NCI-H1417 treated with DMSO at 0.1 percent for 48 hours (cell line): Measurements from ENCODE around the gene C5orf58.

Experiments used
- DNase-seq: peaks from one replicate; lab custom pipeline; 2025; lab: John Stamatoyannopoulos, UW

C5orf58 gene

DNA sequence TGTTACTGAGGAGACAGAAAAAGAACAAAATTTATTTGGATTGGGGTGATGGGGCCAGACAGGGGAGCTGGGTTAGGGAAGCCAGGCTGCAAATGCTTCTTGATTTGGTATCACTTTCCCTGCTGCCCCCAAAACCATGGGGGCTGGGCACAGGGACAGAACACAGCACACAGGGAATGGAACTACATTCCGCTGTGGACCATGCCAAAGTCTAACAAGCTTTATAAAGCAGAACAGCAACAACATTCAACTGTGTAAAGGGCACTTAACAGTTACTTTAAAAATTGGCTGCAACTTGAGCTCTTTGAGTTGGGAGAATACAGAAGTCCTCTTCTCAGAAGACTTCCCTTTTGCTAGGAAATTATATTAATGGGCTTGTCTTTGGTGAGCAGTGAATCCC is 23.8 kb downstream of the C5orf58 start:
- DNase-seq: no peak

DNA sequence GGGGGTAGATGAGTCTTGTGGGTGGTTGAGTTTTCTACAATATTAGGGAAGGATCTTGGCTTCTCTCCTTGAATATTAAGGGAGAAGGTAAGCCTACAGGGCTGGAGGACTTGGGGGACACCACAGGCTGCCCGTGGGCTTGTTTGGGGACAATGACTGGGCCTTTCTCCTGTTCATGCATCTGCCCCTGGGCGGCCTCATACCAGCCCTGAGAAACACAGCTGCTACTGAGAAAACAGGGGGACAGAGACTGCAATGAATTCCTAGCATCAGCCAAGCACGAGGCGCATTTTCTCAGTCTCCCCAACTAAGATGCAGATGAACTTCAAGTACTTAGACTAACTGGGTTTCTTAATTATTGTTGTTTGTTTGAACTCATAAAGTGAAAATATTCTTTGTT is 24.6 kb downstream of the C5orf58 start:
- no peak for DNase-seq

DNA sequence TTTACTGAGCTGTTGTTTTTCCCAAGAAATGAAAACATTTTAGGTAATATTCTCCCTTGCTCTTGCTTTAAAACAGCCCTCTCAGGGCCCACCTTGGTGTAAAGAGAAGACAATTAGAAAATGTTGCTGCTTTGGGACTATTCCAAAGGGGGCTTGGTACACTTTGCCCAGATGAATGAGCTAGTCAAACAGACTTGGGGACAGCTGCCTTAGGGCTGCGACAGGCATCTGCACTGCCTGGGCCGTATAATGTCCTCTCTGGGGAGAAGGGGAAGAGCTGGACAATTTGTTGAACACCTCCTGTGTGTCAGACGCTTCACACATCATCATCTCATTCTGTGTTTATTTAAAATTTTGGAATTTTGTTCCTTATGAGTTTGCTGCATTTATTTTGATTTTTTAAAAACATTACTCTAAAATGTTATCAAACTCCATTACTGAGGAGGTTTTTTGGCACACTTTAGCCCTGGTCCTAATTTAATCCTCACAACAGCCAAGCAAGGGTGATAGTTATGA is 28.8 kb downstream of the C5orf58 start:
- DNase-seq: no peak

DNA sequence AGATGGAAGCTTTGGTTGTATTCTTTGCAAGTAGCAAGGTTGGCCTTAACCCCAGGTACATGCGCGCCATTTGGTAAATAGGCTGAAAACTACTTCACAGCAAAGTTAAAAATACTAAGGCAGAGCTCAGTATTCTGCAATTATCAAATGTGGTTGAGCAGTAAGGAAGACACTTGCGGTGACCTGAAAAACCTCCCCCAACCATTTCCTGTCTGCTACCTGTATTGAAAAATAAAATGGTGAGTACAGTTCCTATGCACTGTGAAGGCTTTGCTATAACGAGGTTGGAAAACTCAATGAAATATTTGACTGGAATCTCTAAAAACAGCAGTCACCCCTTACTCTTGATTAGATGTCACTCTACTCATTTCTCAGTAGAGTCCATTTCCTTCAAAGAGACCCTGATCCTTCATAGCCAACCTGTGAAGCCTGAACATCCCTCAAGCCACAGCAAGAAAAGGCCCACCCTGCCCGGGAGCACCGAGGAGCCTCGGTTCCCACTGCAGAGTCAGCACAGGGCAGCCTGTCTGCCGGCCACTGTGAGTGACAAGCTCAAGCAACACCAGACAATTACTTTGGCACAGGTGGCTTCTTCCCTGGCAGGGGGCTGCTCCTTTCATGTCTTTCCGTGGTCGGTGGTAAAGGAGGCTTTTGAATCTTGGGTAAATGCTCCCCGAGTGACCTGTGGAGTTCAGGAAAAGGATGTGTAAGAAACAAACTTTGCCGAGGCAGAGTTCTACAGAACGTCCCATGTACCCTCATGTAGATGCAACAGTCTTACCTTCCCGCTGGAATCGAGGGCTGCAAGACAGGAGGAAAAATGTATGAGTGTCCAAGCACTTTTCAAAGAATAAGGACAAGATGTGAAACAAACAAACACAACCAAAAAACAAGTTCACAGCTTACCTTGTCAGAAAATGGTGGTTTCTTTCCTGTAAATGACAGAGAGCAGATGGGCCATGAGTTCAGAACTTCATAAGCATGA is 29.6 kb downstream of the C5orf58 start:
- DNase-seq: no peak

DNA sequence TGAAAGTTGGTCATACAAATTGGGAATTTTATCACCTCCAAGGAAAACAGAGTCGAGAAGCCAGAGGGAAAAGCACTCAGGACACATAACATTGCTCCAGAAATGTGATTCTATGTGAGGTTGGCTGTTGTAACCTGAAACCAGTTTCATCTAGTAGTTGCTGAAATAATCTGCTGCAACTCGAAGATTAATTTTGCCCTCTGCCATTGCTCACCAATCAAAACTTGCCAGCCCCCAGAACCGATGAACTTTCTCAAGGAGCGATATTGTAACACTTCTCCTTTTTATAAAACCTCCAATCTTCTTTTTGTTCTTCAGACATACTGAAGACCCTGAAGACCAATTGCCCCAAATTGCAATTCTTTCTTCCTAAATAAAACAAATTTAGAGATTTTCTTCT is 31.1 kb downstream of the C5orf58 start:
- DNase-seq: no peak

DNA sequence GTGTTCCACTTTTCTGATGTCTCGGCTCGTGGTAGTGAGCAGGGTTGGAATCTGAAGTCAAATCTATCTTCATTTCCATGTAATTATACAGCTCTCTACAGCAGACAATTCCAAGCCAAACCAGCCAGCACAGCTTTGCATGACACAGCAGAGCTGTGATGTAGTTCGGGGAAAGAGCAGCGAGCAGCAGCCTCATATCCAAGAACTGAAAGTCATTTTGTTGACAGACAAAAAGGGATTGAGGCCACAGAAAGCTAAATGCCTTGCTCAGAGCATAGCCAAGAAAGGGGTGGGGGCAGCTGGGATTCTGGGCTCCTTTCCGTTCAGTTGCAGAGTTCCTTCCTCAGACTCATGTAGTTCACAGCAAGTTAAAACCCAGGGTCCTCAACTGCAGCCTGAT is 32.7 kb downstream of the C5orf58 start:
- no peak for DNase-seq

DNA sequence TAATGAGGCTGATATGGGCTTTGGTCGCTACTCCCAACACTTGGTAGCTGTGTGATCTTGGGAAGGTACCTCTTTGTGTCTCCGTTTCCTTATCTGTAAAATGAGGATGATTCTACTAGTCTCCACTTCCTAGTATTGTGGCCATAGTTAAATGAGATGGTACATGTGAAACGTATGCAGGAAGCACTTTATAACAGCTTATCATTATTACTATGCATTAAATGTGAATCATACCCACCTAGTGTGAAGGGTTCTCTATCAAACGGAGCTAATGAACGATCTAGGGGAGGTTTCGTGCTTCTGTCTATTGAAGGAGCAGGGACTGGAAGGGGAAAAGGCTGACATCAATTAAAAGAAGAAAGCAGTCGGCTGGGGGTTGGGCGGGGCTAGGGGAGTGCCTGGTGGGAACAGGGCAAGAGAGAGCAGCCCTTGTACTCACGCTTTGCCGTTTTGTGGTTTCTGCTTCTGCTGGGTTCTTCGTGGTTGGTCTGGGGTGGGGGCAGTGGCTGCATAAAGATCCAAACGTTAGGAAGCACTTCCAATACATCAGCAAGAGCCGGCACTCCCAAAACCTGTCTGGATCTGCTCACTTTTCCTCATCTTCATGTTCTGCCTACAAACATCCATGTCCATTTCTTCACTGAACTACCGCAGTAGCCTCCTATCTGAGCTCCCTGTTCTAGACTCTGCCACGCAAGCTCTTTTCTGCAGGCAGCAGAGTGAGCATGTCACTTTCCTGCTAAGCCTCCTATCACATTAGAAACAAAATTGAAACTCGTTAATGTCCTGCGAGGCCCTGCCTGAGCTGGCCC is 34.0 kb downstream of the C5orf58 start:
- DNase-seq: no peak

DNA sequence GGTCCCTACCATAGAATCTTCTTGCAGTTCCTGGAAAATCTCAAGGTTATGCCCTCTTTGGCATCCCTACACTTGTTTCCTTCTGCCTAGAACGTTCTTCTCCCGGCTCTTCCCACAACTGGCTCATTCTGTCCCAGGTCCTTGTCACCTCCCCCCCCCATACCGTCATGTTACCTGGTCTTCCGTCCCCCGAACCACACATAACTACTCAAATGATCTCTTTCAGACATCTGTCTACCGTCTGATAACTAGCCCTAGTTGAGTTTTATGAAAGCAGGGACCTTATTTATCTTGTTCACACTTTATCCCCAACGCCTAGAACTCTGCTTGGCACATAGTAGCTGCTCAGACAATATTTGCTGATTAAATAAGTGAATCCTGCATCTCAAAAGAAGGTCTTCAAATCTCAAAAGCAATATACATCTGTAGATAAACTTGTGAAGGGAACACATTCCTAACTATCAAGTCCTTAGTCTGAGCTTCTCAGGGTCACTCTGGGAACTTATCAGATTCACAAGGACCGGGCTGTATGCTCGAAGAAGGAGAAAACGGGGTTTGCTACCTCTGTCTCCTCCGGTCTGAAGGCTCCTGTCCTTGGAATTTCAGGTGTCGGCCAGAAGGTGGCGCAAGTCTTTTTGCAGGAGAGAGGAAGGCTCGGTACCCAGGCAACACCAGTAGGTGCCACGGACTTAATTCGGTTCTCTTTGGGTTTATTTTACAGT is 34.8 kb downstream of the C5orf58 start:
- DNase-seq: no peak

DNA sequence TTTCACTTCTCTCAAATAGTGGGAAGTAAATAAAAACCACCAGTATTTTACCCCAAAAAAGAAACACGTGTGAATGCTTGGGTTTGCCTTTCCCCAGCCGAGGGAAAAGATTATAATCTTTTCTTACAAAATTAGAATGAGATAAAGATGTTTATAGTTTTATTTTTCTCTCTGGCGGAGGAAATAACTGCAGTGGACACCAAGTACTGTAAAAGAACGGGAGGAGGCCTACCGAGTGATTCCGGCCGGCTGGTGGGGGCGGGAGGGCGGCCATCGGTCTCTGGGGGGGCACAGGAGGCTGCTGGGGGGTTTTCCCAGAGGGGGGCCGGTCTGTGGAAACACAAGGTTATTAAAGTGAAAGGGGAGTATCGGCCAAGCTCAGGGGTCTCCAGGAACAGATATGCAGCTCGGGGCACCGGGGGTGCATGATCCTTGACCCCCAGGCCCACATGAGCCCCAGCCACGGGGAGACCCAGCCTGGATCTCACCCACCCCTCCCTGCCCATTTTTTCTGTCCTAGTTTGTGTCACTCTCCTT is 35.4 kb downstream of the C5orf58 start:
- DNase-seq: no peak

DNA sequence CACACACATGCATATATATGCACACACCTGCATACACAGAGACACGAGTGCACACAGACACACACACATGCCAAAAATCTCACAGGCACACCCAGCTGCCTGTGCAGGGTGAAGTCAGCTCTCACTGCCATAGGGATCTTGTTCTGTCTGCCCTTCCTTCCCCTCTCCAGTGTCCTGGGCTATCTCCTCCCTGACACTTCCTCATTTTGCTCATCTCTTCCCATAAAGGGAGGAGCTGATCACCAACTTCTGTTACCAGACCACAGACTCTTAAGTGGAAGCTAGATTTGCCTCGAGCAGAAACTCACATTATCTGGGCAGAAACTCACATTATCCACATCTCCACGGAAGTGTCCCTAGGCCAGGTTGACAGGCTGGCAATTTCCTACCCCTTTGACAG is 36.1 kb downstream of the C5orf58 start:
- no peak for DNase-seq

DNA sequence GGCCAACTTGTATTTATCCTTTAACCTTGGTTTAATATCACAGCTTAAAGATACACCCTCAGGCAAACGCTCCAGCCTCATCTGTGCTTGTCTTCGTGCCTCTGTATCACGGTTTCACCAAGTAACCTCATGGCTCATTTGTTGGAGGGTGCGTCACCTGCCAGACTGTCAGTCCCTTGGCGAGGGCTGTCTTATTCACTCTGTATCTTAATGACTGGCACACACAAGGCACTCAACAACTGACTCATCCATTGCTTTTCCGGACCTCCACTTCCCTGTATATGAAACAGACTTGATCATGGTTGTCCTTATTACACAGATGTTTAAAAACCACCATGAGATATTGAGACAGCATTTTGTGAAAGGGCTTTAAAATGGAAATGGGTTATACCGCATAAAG is 36.8 kb downstream of the C5orf58 start:
- no peak for DNase-seq

DNA sequence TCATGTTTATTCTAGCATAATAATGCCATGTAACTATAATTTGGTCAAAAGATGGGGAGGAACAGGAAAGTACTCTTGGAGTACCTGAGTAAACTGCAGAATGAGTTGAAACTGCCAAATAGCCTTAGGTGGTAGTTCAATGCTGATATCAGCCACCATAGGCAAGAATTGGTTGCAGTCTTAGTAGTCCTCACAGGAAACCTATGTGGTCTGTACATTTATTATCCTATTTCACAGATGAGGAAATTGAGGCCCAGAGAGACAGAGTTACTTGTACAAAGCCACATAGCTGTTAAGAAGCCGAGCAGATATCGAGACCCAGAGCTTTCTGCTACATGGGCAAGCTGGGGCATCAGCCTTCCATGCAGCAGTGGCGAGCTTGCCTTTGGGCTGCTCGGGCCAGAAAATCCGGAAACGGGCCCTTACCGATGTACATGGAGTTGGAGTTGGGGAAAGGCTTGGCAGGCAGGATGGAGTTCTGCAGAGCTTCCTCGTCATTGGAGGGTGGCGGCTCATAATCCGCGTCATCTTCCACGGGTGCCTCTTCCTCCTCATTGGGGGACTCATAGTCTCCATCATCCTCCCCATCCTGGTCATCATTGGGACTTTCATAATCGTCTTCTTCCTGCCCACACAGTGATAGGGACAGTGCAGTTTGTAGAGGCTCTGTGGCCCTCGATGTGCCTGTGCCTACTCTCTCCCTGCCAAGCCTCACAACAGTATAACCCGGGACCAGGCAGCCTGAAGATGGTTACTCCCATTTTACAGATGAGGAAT is 37.7 kb downstream of the C5orf58 start:
- DNase-seq: no peak

DNA sequence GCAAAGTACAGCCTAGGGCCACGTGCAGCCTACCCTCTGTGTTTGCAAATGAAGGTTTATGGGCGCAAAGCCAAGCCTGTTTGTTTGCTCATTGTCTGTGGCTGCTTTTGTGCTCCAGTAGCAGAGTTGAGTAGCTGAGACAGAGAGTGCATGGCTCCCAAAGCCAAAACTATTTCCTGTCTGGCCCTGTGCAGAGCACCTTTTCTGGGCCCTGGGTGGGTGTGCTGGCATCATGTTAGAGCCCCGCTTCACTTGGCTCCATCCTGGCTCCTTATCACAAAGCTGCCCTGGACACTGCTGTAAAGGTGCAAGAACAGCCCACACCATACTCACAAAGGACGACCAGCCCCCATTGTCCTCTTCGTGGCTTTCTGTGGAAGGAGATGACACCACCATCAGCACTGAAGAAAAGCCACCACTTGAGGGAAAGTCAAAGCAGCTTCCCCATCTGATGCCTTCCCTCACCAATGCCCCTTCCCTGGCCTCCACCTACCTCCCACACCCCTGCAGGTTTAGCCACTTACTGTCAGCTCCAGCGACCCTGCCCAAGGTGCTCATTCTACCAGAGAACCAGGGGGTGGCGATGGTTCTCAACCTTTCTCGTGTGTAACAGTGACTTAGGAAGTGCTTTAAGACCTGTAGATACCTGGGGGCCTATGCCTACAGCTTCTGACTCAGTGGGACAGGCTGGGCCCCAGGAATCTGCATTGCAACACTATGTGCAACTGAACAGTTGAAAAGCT is 41.4 kb downstream of the C5orf58 start:
- no peak for DNase-seq

DNA sequence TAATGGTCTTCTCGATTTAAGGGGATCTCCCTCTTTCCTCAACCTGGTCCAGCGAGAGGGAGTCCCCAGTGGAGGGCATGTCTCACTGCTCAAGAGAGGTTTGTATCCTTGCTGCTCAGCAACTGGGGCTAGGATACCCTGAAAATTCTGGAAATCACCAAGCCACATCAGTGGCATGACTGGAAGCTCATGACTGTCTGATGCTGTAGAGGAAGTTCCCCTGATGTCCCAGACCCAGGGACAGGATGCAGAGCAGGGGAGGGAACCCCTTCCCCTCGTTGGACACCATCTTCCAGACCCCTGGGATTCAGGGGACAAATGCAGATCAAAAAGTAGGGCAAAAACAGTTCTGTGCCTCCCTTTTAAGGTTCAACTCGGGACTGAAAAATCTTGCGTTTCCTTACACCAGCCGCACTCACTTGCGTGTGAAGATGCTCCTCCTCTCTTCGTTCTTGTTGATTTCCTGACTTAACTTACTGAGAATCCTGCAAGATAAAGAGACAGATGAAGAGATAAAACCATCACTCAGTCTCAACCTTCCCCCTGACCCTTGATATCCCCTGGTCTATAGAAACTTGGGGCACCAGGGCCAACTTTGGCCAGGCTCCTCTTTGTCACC is 42.7 kb downstream of the C5orf58 start:
- DNase-seq: no peak

DNA sequence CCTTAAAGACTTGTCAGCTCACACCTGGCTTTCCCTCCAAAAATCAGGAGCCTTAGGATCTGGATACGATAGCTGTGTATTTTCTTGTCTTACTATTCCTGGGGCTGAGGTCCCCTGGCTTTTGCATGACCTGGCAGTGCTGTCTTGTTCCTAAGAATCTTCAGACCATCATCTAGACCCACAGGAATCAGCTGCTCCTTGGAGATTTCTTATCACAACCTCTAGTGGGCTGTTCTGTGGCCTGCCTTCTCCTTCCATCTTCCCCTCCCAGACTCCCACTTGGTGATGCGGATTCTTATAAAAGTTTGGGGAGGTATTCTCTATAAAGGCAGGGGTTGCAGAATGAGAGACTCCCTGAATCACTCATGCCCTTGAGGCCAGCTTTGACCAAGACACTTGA is 43.4 kb downstream of the C5orf58 start:
- DNase-seq: no peak

DNA sequence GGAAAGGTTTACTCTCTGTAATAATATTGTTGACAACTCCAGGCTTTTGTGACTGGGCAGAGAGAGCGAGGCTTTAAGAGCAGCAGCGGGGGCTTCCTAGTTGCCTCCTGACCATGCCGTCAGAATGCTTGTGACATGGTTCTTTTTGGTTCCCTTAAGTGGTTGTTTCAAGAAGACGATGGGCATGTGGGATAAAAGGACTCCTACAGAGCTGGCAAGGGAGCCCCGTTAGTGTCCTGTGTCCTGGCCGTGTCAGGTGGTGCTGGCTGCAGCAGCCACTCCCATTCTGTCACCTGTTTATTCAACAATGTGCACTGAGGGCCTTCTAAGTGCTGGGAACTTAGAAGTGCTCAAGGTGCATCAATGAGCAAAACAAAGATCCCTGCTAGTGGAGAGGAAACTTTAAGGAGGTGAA is 45.1 kb downstream of the C5orf58 start:
- no peak for DNase-seq

DNA sequence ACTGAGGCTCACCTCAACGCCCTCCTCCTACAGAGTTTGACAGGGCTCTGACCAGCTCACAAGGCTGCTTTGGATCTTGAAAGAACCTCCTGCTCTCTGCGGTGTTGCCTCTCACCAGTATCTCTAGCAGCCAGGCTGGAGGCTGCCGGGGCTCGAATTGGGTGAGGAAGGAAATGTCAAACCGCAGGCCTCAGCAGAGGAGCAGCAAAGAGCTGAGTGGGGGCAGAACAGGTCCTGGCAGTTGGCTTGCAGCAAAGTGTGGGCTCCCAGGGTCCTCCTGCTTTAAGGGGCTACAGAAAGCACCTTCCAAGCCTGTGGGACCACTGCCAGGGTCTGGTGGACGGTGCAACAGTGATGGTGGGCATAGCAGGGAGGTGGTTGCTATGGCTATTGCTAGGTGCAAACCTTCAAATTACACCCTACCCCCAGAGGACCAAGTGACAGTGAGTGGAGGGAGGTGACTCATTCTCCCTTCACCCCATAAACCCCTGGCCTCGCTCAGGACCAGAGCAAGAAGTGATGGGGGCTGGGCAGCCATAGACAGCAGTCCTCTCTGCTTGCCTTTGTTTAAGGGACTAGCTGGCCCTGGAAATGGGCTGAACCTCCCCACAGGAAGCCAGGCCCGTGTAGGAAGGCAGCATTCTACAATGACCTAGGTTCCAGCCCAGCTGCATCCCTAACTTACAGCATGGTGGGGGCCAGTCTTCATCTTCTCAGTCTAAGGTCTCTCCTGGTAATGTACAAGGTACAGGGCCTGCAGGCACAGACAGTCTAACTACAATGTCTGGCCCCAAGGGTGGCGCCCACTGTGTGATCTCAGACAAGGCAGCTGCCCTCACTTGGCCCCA is 46.0 kb downstream of the C5orf58 start:
- DNase-seq: no peak

DNA sequence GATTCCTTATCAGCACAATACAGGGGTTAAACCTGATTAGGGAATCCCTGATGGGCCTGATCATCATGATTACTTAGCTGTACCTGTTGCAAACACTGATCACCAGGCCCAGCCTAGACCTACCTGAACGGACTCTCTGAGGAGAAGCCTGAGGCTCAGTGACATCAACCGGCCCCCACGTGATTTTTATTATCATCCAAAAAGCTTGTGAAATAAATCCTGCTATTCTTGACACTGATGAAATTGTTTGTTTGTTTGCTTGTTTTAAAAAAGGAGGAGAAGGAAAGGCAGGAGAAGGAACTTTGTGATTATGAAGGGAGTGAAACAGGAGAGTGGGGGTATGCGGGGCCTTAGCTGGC is 46.7 kb downstream of the C5orf58 start:
- no peak for DNase-seq

DNA sequence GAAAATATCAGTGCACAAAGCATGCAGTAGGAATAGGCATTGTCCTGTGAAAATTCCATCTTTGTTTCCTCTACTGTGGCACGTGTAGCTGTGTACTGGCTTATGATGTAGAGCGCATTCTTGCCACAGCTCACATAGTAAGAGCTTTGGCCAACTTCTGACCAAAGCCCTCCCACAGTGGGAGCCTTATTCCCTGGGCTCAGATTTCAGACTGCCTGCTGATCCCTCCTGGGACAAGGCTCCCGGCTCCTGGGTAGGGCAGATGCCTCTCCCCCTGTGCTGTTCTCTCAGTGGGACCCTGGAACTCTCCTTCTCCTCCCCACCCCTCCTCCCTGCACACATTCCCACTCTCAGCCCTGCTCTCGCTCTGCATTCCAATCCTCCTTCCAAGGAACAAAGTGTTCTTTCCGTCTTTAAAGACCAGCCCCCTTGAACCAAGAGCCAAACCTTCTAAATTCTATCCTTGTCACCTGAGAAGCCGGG is 47.3 kb downstream of the C5orf58 start:
- no peak for DNase-seq
